Measurements from ENCODE around the gene MRFAP1. TPM values are rescaled to one million over a fixed set of nuclear protein-coding genes. Genes with fewer than 3 reads are reported as not detected.

MRFAP1 gene
- total and polyA plus RNA-seq, 10 of the 15 experiments (the other 5 are each of a cell fraction or from before 2014, with no cell fraction given), result 18.7 to 105 (median 80.8) TPM

DNA sequence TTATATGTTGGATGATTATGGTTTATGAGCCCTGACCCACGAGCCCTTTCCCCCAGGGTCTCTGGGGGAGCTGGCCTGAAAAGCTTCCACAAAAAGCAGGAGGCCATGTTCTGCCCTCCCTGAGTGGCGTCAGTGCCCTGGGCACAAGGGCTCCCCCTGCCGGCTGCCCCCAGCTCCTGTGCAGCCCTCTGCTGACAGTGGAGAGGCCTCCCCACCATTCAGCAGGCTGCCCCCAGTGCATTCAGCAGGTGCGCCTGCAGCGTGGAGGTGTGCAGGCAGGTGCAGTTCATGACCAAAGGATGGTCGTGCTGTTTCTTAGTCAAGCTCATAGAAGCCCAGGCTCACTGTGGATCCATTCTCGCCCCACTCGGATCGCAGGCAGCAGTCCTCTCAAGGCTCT is 40.7 kb downstream of the MRFAP1 start:
- no peak overlapping the region for H2AFZ ChIP-seq (ENCODE audit: control insufficient read depth, low read depth, low read length)
- in situ Hi-C loops (cut with MboI), result no loop called here
- no peaks in the 10 kb centered on the region; the same call in 2 of the 3 replicates for H3K9me3 ChIP-seq (replicated peaks; ENCODE audit: control insufficient read depth, insufficient read depth, low read length)
- DNase-seq (ENCODE audit: low read depth, low spot score) (no peak), FAIRE-seq (no peak), ATAC-seq (peak; percentile 71)
- H3K36me3 ChIP-seq (ENCODE audit: control insufficient read depth in 2 of 2, insufficient read depth in 2 of 2, low read length in 1 of 2), result no peaks in the 10 kb centered on the region; a peak in 1 of 4 replicates
- H3K4me3 ChIP-seq, result no peak overlapping the region
- peaks cover 8% of the 10 kb centered on the region for H3K79me2 ChIP-seq (ENCODE audit: control insufficient read depth, insufficient read depth, low read length)
- 0 out of 2 replicates have a peak, but pooled peaks cover 2% of the 10 kb centered on the region for H3K4me1 ChIP-seq (ENCODE audit: control insufficient read depth, insufficient read depth, low read length)
- ChIA-PET SMC1A (ENCODE audit: uncharacterized antibody, unreplicated experiment) (no interaction called here), CTCF (interaction anchor here (0.7 to 1.7 kb wide), 5 partner anchors 10 to 186 kb away, joined by 3 to 7 read pairs (median 3); no protein-coding TSS in a partner anchor), POLR2A (no interaction called here), RAD21 (ENCODE audit: unreplicated experiment) (no interaction called here)
- no peak overlapping the region for H3K27ac ChIP-seq (ENCODE audit: control insufficient read depth, insufficient read depth)
- no TSS peak for BruUV-seq (replicated peaks)
- H3K27me3 ChIP-seq (replicated peaks in 1 of 2; ENCODE audit: control insufficient read depth in 2 of 2, insufficient read depth in 2 of 2, low read length in 1 of 2), result no peaks in the 10 kb centered on the region
- WGBS (ENCODE audit: insufficient coverage, insufficient replicate concordance, low lambda C conversion rate, missing lambda C conversion rate), result 78% methylated on average over 9 of the region's 9 CpGs
- no peak overlapping the region for H3K9ac ChIP-seq (ENCODE audit: control insufficient read depth, insufficient read depth, low read length)
- intact Hi-C loops (cut with micrococcal nuclease; ENCODE audit: unreplicated experiment), result no loop called here
- no peak overlapping the region for H3K4me2 ChIP-seq (ENCODE audit: control insufficient read depth, insufficient read depth)
- no peaks in the 10 kb centered on the region for H4K20me1 ChIP-seq (ENCODE audit: control insufficient read depth, insufficient read depth)
- TF ChIP-seq, protein P1, sequence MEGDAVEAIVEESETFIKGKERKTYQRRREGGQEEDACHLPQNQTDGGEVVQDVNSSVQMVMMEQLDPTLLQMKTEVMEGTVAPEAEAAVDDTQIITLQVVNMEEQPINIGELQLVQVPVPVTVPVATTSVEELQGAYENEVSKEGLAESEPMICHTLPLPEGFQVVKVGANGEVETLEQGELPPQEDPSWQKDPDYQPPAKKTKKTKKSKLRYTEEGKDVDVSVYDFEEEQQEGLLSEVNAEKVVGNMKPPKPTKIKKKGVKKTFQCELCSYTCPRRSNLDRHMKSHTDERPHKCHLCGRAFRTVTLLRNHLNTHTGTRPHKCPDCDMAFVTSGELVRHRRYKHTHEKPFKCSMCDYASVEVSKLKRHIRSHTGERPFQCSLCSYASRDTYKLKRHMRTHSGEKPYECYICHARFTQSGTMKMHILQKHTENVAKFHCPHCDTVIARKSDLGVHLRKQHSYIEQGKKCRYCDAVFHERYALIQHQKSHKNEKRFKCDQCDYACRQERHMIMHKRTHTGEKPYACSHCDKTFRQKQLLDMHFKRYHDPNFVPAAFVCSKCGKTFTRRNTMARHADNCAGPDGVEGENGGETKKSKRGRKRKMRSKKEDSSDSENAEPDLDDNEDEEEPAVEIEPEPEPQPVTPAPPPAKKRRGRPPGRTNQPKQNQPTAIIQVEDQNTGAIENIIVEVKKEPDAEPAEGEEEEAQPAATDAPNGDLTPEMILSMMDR (IDR thresholded peaks at IDR 0.05 in 2 of 3, conservative IDR thresholded peaks at IDR 0.05 in 1 of 3; ENCODE audit: control insufficient read depth in 2 of 3, extremely low read depth in 1 of 3, insufficient read depth in 1 of 3, low read depth in 3 of 3, low read length in 3 of 3), result peak in 2 of 3 experiments; percentile 22 to 48; a peak in 4 of 6 replicates
- TF ChIP-seq, protein P2, sequence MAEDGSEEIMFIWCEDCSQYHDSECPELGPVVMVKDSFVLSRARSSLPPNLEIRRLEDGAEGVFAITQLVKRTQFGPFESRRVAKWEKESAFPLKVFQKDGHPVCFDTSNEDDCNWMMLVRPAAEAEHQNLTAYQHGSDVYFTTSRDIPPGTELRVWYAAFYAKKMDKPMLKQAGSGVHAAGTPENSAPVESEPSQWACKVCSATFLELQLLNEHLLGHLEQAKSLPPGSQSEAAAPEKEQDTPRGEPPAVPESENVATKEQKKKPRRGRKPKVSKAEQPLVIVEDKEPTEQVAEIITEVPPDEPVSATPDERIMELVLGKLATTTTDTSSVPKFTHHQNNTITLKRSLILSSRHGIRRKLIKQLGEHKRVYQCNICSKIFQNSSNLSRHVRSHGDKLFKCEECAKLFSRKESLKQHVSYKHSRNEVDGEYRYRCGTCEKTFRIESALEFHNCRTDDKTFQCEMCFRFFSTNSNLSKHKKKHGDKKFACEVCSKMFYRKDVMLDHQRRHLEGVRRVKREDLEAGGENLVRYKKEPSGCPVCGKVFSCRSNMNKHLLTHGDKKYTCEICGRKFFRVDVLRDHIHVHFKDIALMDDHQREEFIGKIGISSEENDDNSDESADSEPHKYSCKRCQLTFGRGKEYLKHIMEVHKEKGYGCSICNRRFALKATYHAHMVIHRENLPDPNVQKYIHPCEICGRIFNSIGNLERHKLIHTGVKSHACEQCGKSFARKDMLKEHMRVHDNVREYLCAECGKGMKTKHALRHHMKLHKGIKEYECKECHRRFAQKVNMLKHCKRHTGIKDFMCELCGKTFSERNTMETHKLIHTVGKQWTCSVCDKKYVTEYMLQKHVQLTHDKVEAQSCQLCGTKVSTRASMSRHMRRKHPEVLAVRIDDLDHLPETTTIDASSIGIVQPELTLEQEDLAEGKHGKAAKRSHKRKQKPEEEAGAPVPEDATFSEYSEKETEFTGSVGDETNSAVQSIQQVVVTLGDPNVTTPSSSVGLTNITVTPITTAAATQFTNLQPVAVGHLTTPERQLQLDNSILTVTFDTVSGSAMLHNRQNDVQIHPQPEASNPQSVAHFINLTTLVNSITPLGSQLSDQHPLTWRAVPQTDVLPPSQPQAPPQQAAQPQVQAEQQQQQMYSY (CRISPR knock-in tag; IDR thresholded peaks at IDR 0.05), result no peak
- TF ChIP-seq ZZZ3 (IDR thresholded peaks at IDR 0.05; ENCODE audit: control insufficient read depth, insufficient read length, low read depth), result no peak

All from GM12878 (cell line).